ENCODE results near the gene ATM.
"Not testable (repeated sequence)": the region's sequence is repeated elsewhere in the genome, so short reads cannot be mapped to it uniquely, and the experiment has no call there.

ATM gene

GRCh38 chr11:108373505-108373904, 150.6 kb downstream of the ATM start:
- DNase-seq = not testable (repeated sequence)

GRCh38 chr11:108388576-108388975, 165.7 kb downstream of the ATM start:
- no peak for DNase-seq

- DNase-seq = no peak
Measured at GRCh38 chr11:108392353-108392752, 169.5 kb downstream of the ATM start.

- DNase-seq = no peak
Measured at GRCh38 chr11:108393046-108393445, 170.2 kb downstream of the ATM start.

GRCh38 chr11:108394744-108395284, 171.9 kb downstream of the ATM start:
- no peak for DNase-seq

- not testable (repeated sequence) for DNase-seq
Measured at GRCh38 chr11:108396672-108397071, 173.8 kb downstream of the ATM start.

GRCh38 chr11:108398439-108398838, 175.6 kb downstream of the ATM start:
- no peak for DNase-seq

GRCh38 chr11:108402241-108402640, 179.4 kb downstream of the ATM start:
- no peak for DNase-seq

GRCh38 chr11:108403052-108403451, 180.2 kb downstream of the ATM start:
- no peak for DNase-seq

- no peak for DNase-seq
Measured at GRCh38 chr11:108405706-108406105, 182.8 kb downstream of the ATM start.

GRCh38 chr11:108414958-108415357, 192.1 kb downstream of the ATM start:
- no peak for DNase-seq

- not testable (repeated sequence) for DNase-seq
Measured at GRCh38 chr11:108417551-108417950, 194.7 kb downstream of the ATM start.
